ENCODE measurements around the gene BRD9.
"Not testable (repeated sequence)": the region's sequence is repeated elsewhere in the genome, so short reads cannot be mapped to it uniquely, and the experiment has no call there.

Gene BRD9

GRCh38 chr5:843926-844325 lies 48.7 kb downstream of the BRD9 start:
- DNase-seq: not testable (repeated sequence)

- DNase-seq: not testable (repeated sequence)
These were observed 49.2 kb downstream of the BRD9 start for GRCh38 chr5:843371-843770.

- DNase-seq: not testable (repeated sequence)
These were observed 50.0 kb downstream of the BRD9 start for GRCh38 chr5:842402-843221.

- not testable (repeated sequence) for DNase-seq
These were observed 50.8 kb downstream of the BRD9 start for GRCh38 chr5:841531-842401.

- DNase-seq: not testable (repeated sequence)
These were observed 51.6 kb downstream of the BRD9 start for GRCh38 chr5:840974-841435.

- not testable (repeated sequence) for DNase-seq
These were observed 52.3 kb downstream of the BRD9 start for GRCh38 chr5:840118-840973.

- DNase-seq: not testable (repeated sequence)
These were observed 54.2 kb downstream of the BRD9 start for GRCh38 chr5:838431-838851.

- DNase-seq: not testable (repeated sequence)
These were observed 54.9 kb downstream of the BRD9 start for GRCh38 chr5:837621-838121.

- not testable (repeated sequence) for DNase-seq
These were observed 56.5 kb downstream of the BRD9 start for GRCh38 chr5:835933-836612.

GRCh38 chr5:834013-834412 lies 58.6 kb downstream of the BRD9 start:
- not testable (repeated sequence) for DNase-seq

GRCh38 chr5:828194-828593 lies 64.4 kb downstream of the BRD9 start:
- DNase-seq: not testable (repeated sequence)

GRCh38 chr5:825544-825943 lies 67.1 kb downstream of the BRD9 start:
- not testable (repeated sequence) for DNase-seq

- DNase-seq: no peak
These were observed 71.1 kb downstream of the BRD9 start for GRCh38 chr5:821504-821903.

GRCh38 chr5:820245-820644 lies 72.4 kb downstream of the BRD9 start:
- DNase-seq: no peak

GRCh38 chr5:819078-819477 lies 73.5 kb downstream of the BRD9 start:
- no peak for DNase-seq

GRCh38 chr5:816176-816575 lies 76.4 kb downstream of the BRD9 start:
- DNase-seq: no peak

- no peak for DNase-seq
These were observed 77.2 kb downstream of the BRD9 start for GRCh38 chr5:815449-815848.

Measured in suppressor macrophage treated with lipopolysaccharide for 4 hours (primary cell).